ENCODE results near the gene GPR25. TPM values are rescaled to one million over a fixed set of nuclear protein-coding genes. Genes with fewer than 3 reads are reported as not detected.

GPR25 gene
- total RNA-seq, 4 donors from 2014 or later = 0.48 TPM; not detected in 3

GRCh38 chr1:200906491-200906890 is 33.7 kb downstream of the GPR25 start:
- no peak for TF ChIP-seq POLR2A (IDR thresholded peaks at IDR 0.05)
- no peak for TF ChIP-seq CTCF (IDR thresholded peaks at IDR 0.05)
- TF ChIP-seq EP300 (IDR thresholded peaks at IDR 0.05; ENCODE audit: low read depth) = no peak
- TF ChIP-seq POLR2AphosphoS5 (IDR thresholded peaks at IDR 0.05) = no peak
- Histone ChIP-seq H3K4me3 (peak overlapping the region in 1 of 4 donors; percentile 13), H3K4me1 (peaks cover 19 to 75% (median 60%) of the 10 kb centered on the region in 4 donors), H3K27ac (peak overlapping the region; percentile 80 to 87 (median 85)), H3K27me3 (no peaks in the 10 kb centered on the region), H3K9me3 (no peaks in the 10 kb centered on the region), H3K36me3 (peaks cover 0 to 3% (median 0%) of the 10 kb centered on the region in 4 donors)
- no peak for DNase-seq
- in situ Hi-C loops (cut with MboI; ENCODE audit: low pct_ligation_motif_present in 1 of 4, low pct_unique_long_range_greater_than_20kb in 1 of 4, low sequenced_read_pairs in 3 of 4) = no loop called here
- intact Hi-C loops (cut with DNase I; ENCODE audit: low total_unique reads) = no loop called here
- WGBS, 2 donors (ENCODE audit: low coverage in 1 of 2) = 97 to 100% methylated on average over 1 to 2 of the region's 2 CpGs

GRCh38 chr1:200907611-200908097 is 34.9 kb downstream of the GPR25 start:
- peaks cover 19 to 67% (median 54%) of the 10 kb centered on the region in 4 donors for H3K4me1 ChIP-seq
- 42 to 58% methylated on average over 3 to 5 of the region's 5 CpGs for WGBS, 2 donors (ENCODE audit: low coverage in 1 of 2)
- no peak for TF ChIP-seq CTCF (IDR thresholded peaks at IDR 0.05)
- TF ChIP-seq EP300 (IDR thresholded peaks at IDR 0.05; ENCODE audit: low read depth) = no peak
- H3K9me3 ChIP-seq = no peaks in the 10 kb centered on the region
- H3K27ac ChIP-seq = peak overlapping the region; percentile 80 to 87 (median 85)
- in situ Hi-C loops (cut with MboI; ENCODE audit: low pct_ligation_motif_present in 1 of 4, low pct_unique_long_range_greater_than_20kb in 1 of 4, low sequenced_read_pairs in 3 of 4) = no loop called here
- intact Hi-C loops (cut with DNase I; ENCODE audit: low total_unique reads) = no loop called here
- H3K36me3 ChIP-seq = peaks cover 0 to 2% (median 0%) of the 10 kb centered on the region in 4 donors
- no peak overlapping the region for H3K4me3 ChIP-seq
- H3K27me3 ChIP-seq = no peaks in the 10 kb centered on the region
- DNase-seq = no peak

GRCh38 chr1:200908191-200908868 is 35.5 kb downstream of the GPR25 start:
- no peaks in the 10 kb centered on the region for H3K9me3 ChIP-seq
- peak overlapping the region; percentile 80 to 89 (median 85) for H3K27ac ChIP-seq
- intact Hi-C loops (cut with DNase I; ENCODE audit: low total_unique reads) (no loop called here), in situ Hi-C loops (cut with MboI; ENCODE audit: low pct_ligation_motif_present in 1 of 4, low pct_unique_long_range_greater_than_20kb in 1 of 4, low sequenced_read_pairs in 3 of 4) (no loop called here)
- TF ChIP-seq CTCF (IDR thresholded peaks at IDR 0.05) = no peak
- peak; percentile 82 for TF ChIP-seq EP300 (IDR thresholded peaks at IDR 0.05; ENCODE audit: low read depth)
- peak; percentile 5 to 84 (median 80) for TF ChIP-seq POLR2AphosphoS5 (IDR thresholded peaks at IDR 0.05)
- TF ChIP-seq POLR2A (IDR thresholded peaks at IDR 0.05) = no peak
- H3K4me3 ChIP-seq = peak overlapping the region in 1 of 4 donors; percentile 22
- 40 to 64% methylated on average over 3 to 6 of the region's 6 CpGs for whole genome bisulfite sequencing, 2 donors (ENCODE audit: low coverage in 1 of 2)
- H3K27me3 ChIP-seq = no peaks in the 10 kb centered on the region
- DNase-seq = peak; percentile 72
- H3K4me1 ChIP-seq = peaks cover 19 to 68% (median 53%) of the 10 kb centered on the region in 4 donors
- no peaks in the 10 kb centered on the region for H3K36me3 ChIP-seq

GRCh38 chr1:200909071-200909470 is 36.3 kb downstream of the GPR25 start:
- peak overlapping the region; percentile 80 to 89 (median 85) for H3K27ac ChIP-seq
- in situ Hi-C loops (cut with MboI; ENCODE audit: low pct_ligation_motif_present in 1 of 4, low pct_unique_long_range_greater_than_20kb in 1 of 4, low sequenced_read_pairs in 3 of 4) = no loop called here
- peaks cover 19 to 65% (median 50%) of the 10 kb centered on the region in 4 donors for H3K4me1 ChIP-seq

More at GRCh38 chr1:200909071-200909470, 36.3 kb downstream of the GPR25 start:
- peak overlapping the region in 1 of 4 donors; percentile 22 for H3K4me3 ChIP-seq
- no peaks in the 10 kb centered on the region for H3K27me3 ChIP-seq
- intact Hi-C loops (cut with DNase I; ENCODE audit: low total_unique reads) = no loop called here
- no peaks in the 10 kb centered on the region for H3K9me3 ChIP-seq
- no peak for DNase-seq
- 88% methylated on average over 5 of the region's 5 CpGs; no CpG with 5 or more reads in 1 of the 2 donors for WGBS, 2 donors (ENCODE audit: low coverage in 1 of 2)
- H3K36me3 ChIP-seq = no peaks in the 10 kb centered on the region
- TF ChIP-seq EP300 (IDR thresholded peaks at IDR 0.05; ENCODE audit: low read depth) (no peak), POLR2A (IDR thresholded peaks at IDR 0.05) (no peak), CTCF (IDR thresholded peaks at IDR 0.05) (no peak), POLR2AphosphoS5 (IDR thresholded peaks at IDR 0.05) (no peak)
